Colonic mucosa (tissue), 4 donors: Measurements from ENCODE around the gene CHPT1. TPM values are rescaled to one million over a fixed set of nuclear protein-coding genes. Genes with fewer than 3 reads are reported as not detected.

Experiments
- DNase-seq: peaks from one replicate; pipeline ENCODE4 v3.0.0-alpha.2; 2020
- H3K27ac ChIP-seq: fragments of 200-600 bp; one replicate; pipeline ENCODE4 v1.8.0; 2021
- H3K27me3 ChIP-seq: fragments of 200-600 bp; one replicate; pipeline ENCODE4 v1.8.0; 2021
- H3K36me3 ChIP-seq: fragments of 200-600 bp; one replicate; pipeline ENCODE4 v1.8.0; 2021
- H3K4me1 ChIP-seq: fragments of 200-600 bp; one replicate; pipeline ENCODE4 v1.8.0; 2021; ENCODE audit warnings: mild to moderate bottlenecking
- H3K4me3 ChIP-seq: fragments of 200-600 bp; one replicate; pipeline ENCODE4 v1.8.0; 2021
- H3K9ac ChIP-seq, 2 donors: one replicate each; pipeline ENCODE4 v1.7.0; 2013; ENCODE audit warnings: control low read depth in 2 of 2, low read depth in 2 of 2, low read length in 2 of 2
- H3K9me3 ChIP-seq: fragments of 200-600 bp; one replicate; pipeline ENCODE4 v1.8.0; 2021
- intact Hi-C: fragments of 100-400 bp; cut with DNase I; formaldehyde crosslinking; loops from one replicate; pipeline ENCODE4 v1.14.1; 2022
- total RNA-seq, 2 donors: library from RNA; stranded (reverse); fragmentation: NEBNext Ultra II Directional in 1 of 2; extraction: Animal tissue kit (Norgen Biotek cat#: 25700) in 1 of 2; gene quantifications; one replicate each; pipeline ENCODE4 v1.2.1, GENCODE V29; 2021
- TF ChIP-seq, protein P1 (sequence below): fragments of 200-600 bp; IDR thresholded peaks from one replicate; pipeline ENCODE4 v1.8.0; 2022; ENCODE audit warnings: antibody characterized with exemption, mild to moderate bottlenecking
- donor health status: healthy.
- donor health status: DM: no; HTN: no; CAD: no.
- donor health status: DM: no; HTN: no; CAD: no.

CHPT1 gene
- total RNA-seq, 2 donors from 2014 or later = 88.6 to 108 TPM

DNA sequence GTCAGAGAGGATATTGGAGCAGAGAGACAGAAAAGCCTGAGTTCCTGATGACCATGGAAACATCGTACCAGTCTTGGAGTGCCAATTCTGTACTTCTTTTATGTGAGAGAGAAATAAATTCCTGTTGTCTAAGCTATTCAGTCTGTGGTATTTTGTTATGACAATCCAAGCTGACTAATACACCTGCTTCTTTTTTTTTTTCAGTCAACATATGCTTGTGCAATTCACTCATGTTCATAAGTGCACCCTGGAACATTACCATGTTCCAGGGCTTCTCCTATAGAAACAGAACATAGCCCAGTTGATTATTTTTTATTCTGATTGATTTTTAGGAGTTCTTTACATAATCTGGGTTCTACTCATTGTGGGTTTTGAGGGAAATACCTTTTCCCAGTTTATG is 1.7 kb upstream of the CHPT1 start:
- TF ChIP-seq, protein P1, sequence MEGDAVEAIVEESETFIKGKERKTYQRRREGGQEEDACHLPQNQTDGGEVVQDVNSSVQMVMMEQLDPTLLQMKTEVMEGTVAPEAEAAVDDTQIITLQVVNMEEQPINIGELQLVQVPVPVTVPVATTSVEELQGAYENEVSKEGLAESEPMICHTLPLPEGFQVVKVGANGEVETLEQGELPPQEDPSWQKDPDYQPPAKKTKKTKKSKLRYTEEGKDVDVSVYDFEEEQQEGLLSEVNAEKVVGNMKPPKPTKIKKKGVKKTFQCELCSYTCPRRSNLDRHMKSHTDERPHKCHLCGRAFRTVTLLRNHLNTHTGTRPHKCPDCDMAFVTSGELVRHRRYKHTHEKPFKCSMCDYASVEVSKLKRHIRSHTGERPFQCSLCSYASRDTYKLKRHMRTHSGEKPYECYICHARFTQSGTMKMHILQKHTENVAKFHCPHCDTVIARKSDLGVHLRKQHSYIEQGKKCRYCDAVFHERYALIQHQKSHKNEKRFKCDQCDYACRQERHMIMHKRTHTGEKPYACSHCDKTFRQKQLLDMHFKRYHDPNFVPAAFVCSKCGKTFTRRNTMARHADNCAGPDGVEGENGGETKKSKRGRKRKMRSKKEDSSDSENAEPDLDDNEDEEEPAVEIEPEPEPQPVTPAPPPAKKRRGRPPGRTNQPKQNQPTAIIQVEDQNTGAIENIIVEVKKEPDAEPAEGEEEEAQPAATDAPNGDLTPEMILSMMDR = no peak
- intact Hi-C loops = no loop called here
- Histone ChIP-seq H3K9ac (no peak overlapping the region), H3K4me3 (no peak overlapping the region), H3K27me3 (no peaks in the 10 kb centered on the region), H3K4me1 (no peaks in the 10 kb centered on the region), H3K36me3 (no peaks in the 10 kb centered on the region), H3K27ac (peak overlapping the region; percentile 93), H3K9me3 (no peaks in the 10 kb centered on the region)
- no peak for DNase-seq

DNA sequence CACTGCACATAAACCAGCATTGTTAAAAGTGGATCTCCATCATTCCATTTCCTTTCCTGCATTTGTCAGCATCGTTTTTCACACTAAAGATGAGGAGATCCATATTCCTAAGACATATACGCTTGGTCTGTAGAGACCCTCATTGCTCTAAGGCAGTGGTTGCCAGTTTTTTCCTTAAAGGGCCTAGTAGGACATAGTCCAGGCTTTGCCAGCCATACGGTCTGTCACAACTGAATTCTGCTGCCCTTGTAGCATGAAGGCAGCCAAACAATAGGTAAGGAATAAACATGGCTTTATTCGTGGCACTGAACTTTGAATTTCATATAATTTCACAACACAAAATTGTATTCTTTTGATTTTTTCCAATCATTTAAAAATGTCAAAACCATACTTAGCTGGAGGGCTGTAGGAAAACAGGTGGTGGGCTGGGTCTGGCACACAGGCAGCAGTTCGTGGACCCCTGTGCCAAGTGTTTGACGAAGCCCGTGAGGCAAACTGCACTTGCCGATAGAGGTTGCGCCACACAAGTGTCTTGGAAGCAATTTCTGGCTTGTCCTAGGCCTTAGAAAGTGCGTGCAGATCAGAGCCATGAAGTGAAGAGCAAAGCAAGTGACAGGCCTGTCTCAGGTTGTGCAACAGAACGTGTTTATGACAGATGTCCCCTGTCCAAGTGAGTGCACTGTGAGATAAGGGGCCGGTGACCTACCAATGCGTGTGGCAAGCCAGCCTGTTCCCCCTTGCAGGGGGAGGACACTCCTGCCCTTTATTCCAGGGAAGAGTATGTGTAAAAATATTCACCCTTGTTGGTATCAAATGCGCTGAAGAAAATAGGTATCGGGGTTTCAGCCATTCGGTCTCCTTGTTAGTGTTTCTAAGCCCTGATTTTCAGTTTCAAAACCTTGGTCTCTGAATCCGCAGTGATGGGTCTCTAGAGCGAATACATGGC is 916 bp upstream of the CHPT1 start:
- intact Hi-C loops = no loop called here
- TF ChIP-seq, protein P1 = no peak
- Histone ChIP-seq H3K4me3 (peak overlapping the region; percentile 86), H3K27me3 (no peaks in the 10 kb centered on the region), H3K9ac (peak overlapping the region; percentile 83 to 97), H3K4me1 (peaks cover 3% of the 10 kb centered on the region), H3K36me3 (no peaks in the 10 kb centered on the region), H3K27ac (peak overlapping the region; percentile 93), H3K9me3 (no peaks in the 10 kb centered on the region)
- peak; percentile 72 for DNase-seq

DNA sequence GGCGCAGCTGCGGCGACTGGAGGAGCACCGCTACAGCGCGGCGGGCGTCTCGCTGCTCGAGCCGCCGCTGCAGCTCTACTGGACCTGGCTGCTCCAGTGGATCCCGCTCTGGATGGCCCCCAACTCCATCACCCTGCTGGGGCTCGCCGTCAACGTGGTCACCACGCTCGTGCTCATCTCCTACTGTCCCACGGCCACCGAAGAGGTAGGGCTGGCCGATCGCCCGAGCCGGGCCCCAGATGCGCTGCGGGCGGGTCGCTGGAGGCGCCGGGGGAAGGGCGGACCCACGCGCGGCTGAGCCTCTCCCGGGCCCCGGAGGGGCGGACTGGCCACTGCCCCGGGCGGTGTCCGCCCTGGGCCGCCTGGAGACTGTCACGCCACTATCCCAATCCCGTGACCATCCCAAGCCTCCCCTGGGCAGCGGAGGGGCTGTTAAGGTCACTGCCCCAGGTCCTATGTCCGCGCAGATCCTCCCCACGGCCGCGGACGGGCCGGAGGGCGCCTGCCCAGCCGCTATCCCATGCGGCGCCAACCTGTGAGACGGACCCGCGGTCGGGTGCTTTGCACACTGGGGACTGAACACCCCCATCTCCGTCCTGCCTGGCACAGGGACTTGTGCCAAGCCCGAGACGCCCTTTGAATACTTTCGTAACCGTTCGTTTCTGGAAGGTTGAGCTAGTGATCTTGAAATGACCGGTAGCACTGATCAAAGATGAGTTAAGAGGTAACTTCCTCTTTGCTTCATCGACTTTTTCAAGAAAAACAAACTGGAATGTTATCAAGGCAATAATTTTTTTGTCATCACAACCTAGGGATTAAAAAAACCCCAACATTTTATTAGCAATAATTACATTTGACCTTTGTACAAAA is 725 bp downstream of the CHPT1 start:
- H3K9me3 ChIP-seq = no peaks in the 10 kb centered on the region
- no peaks in the 10 kb centered on the region for H3K36me3 ChIP-seq
- H3K4me3 ChIP-seq = peak overlapping the region; percentile 86
- H3K4me1 ChIP-seq = peaks cover 11% of the 10 kb centered on the region
- TF ChIP-seq, protein P1 = no peak
- peak overlapping the region; percentile 81 to 83 for H3K9ac ChIP-seq
- intact Hi-C loops = no loop called here
- no peaks in the 10 kb centered on the region for H3K27me3 ChIP-seq
- peak; percentile 68 for DNase-seq
- peak overlapping the region; percentile 93 for H3K27ac ChIP-seq

DNA sequence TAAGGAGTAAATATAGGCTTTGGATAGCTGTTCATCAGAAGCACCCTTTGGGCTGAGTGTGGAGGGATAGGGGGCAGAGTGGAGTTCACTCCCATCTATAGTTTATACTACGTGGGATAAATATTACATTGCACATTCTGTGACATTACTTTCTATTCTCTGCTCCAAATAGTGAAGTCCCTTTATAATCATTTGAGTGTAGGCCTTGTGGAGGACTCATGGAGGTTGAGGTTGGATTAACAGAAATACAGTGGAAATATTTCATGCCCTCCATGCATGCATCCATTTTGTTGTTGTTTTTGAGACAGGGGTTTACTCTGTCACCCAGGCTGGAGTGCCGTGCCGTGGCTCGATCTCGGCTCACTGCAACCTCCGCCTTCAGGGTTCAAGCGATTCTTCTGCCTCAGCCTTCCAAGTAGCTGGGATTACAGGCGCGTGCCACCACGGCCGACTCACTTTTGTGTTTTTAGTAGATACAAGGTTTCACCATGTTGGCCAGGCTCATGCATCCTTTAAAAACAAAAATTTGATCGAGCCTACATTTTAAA is 1.4 kb downstream of the CHPT1 start:
- Histone ChIP-seq H3K27ac (peak overlapping the region; percentile 93), H3K36me3 (no peaks in the 10 kb centered on the region), H3K4me1 (peaks cover 14% of the 10 kb centered on the region), H3K9ac (peak overlapping the region in 1 of 2 donors; percentile 81), H3K4me3 (peak overlapping the region; percentile 86), H3K9me3 (no peaks in the 10 kb centered on the region), H3K27me3 (no peaks in the 10 kb centered on the region)
- TF ChIP-seq, protein P1 = no peak
- intact Hi-C loops = no loop called here
- no peak for DNase-seq

DNA sequence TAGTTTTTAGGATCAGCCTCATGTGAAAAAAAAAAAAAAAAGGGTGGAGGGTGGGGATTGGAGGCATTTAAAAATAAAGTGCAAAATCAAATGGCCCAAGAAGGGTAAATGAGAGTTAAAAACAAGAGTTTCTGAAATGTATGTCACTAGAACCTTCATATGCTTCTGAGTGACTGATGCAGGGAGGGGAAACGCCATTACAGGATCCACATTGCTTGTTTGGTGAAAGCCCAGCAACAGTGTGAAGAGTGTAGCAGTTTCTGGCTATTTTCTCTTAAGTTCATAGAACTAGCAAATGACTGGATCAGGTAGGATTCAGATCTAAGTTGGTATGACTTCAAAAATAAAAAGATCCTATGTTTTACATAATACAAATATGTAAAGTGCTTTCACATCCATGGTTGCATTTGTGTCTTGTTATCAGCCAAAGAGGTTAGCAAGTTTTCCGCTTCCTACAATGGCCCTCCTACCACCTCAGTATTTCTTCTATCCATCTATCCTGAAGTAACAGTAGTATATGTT is 2.9 kb downstream of the CHPT1 start:
- Histone ChIP-seq H3K27ac (no peak overlapping the region), H3K27me3 (no peaks in the 10 kb centered on the region), H3K9me3 (no peaks in the 10 kb centered on the region), H3K36me3 (no peaks in the 10 kb centered on the region), H3K4me1 (peaks cover 14% of the 10 kb centered on the region), H3K9ac (peak overlapping the region in 1 of 2 donors; percentile 28), H3K4me3 (no peak overlapping the region)
- DNase-seq = no peak
- intact Hi-C loops = no loop called here
- TF ChIP-seq, protein P1 = no peak
